A673 (cell line): ENCODE results near the gene NUDCD2. TPM values are rescaled to one million over a fixed set of nuclear protein-coding genes. Genes with fewer than 3 reads are reported as not detected.

ENCODE experiments used
- BruUV-seq: library from RNA; stranded (reverse); fragments of 400-500 nt; replicated peaks from 2 replicates; lab custom pipeline; 2021; lab: Mats Ljungman, UMichigan
- CTCF ChIA-PET: fragments of 300-600 bp; sonication (Branson Sonifier 250); formaldehyde crosslinking; loops from one replicate; lab custom pipeline; 2022; ENCODE audit warnings: antibody characterized with exemption; lab: Charles Lee
- POLR2A ChIA-PET: fragments of 300-600 bp; sonication (Branson Sonifier 250); formaldehyde crosslinking; loops from one replicate; lab custom pipeline; 2022; ENCODE audit warnings: antibody characterized with exemption; ENCODE audit not compliant: low non-redundant PET; lab: Charles Lee
- DNase-seq: peaks from one replicate; pipeline ENCODE4 v3.0.0-alpha.2; 2015; ENCODE audit warnings: low spot score
- H3K27ac ChIP-seq: fragments of 200-600 bp; sonication (generic); 2 replicates; pipeline ENCODE4 v1.5.1; 2016; ENCODE audit warnings: mixed run types, low read depth, mild to moderate bottlenecking, mixed read lengths, antibody characterized with exemption, low read length; ENCODE audit not compliant: poor library complexity, severe bottlenecking
- H3K27me3 ChIP-seq: fragments of 200-600 bp; sonication (generic); replicated peaks from 2 replicates; pipeline ENCODE4 v1.6.1; 2017; ENCODE audit warnings: mixed run types, low read depth, mild to moderate bottlenecking, mixed read lengths, antibody characterized with exemption, low read length; ENCODE audit not compliant: insufficient read depth, poor library complexity
- H3K36me3 ChIP-seq: fragments of 200-600 bp; sonication (generic); 2 replicates; pipeline ENCODE4 v1.6.1; 2016; ENCODE audit warnings: mixed run types, mild to moderate bottlenecking, mixed read lengths, antibody characterized with exemption, low read length; ENCODE audit not compliant: insufficient read depth, poor library complexity, severe bottlenecking
- H3K4me1 ChIP-seq: fragments of 200-600 bp; sonication (generic); 2 replicates; pipeline ENCODE4 v1.6.1; 2017; ENCODE audit warnings: mixed run types, mild to moderate bottlenecking, mixed read lengths, antibody characterized with exemption, low read length; ENCODE audit not compliant: insufficient read depth, poor library complexity, severe bottlenecking
- H3K4me3 ChIP-seq: fragments of 200-600 bp; sonication (generic); 2 replicates; pipeline ENCODE4 v1.5.1; 2016; ENCODE audit warnings: low read depth, mixed run types, mild to moderate bottlenecking, mixed read lengths, low read length; ENCODE audit not compliant: poor library complexity, severe bottlenecking
- H3K9me3 ChIP-seq: fragments of 200-600 bp; sonication (generic); 2 replicates; pipeline ENCODE4 v1.6.1; 2016; ENCODE audit warnings: mixed run types, low read depth, mild to moderate bottlenecking, mixed read lengths, antibody characterized with exemption, low read length; ENCODE audit not compliant: poor library complexity, severe bottlenecking
- EZH2 ChIP-seq: fragments of 200-600 bp; sonication (generic); IDR thresholded peaks from 2 replicates; pipeline ENCODE4 v1.6.1; 2017; ENCODE audit warnings: borderline replicate concordance, low read depth, mild to moderate bottlenecking, mixed read lengths, antibody characterized with exemption, low read length; ENCODE audit not compliant: poor library complexity, severe bottlenecking
- intact Hi-C: fragments of 100-400 bp; cut with micrococcal nuclease; formaldehyde crosslinking; loops from one replicate; pipeline ENCODE4 v1.10.0; 2022; ENCODE audit not compliant: unreplicated experiment
- total RNA-seq: library from RNA; stranded (reverse); gene quantifications from 2 replicates; pipeline ENCODE4 v1.2.3, GENCODE V29; 2021
- TF ChIP-seq, protein P1 (sequence below): fragments of 300-800, 200-600 bp; sonication (generic); conservative IDR thresholded peaks from 2 replicates; pipeline ENCODE4 v1.5.1; 2017; ENCODE audit warnings: low read depth, mild to moderate bottlenecking, antibody characterized with exemption, low read length, moderate library complexity, mixed read lengths

The NUDCD2 gene
- total RNA-seq, 1 experiment from 2014 or later, result 67.2 TPM

DNA sequence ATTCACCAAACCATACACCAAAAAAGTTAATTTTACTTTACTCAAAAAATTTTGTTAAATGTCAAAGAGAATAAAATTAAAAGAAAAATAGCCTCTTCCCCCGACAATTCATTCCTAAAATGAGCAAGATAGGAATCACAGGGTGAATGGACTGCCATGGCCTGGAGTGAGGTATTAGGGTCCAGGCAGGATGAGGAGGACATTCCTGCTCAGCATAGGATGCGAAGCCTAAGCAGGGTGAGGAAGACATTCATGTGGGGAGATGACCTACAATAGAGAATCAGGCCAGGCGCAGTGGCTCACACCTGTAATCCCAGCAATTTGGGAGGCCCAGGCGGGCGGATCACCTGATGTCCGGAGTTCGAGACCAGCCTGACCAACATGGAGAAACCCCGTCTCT lies 8.4 kb downstream of the NUDCD2 start:
- no TSS peak for BruUV-seq
- TF ChIP-seq, protein P1, sequence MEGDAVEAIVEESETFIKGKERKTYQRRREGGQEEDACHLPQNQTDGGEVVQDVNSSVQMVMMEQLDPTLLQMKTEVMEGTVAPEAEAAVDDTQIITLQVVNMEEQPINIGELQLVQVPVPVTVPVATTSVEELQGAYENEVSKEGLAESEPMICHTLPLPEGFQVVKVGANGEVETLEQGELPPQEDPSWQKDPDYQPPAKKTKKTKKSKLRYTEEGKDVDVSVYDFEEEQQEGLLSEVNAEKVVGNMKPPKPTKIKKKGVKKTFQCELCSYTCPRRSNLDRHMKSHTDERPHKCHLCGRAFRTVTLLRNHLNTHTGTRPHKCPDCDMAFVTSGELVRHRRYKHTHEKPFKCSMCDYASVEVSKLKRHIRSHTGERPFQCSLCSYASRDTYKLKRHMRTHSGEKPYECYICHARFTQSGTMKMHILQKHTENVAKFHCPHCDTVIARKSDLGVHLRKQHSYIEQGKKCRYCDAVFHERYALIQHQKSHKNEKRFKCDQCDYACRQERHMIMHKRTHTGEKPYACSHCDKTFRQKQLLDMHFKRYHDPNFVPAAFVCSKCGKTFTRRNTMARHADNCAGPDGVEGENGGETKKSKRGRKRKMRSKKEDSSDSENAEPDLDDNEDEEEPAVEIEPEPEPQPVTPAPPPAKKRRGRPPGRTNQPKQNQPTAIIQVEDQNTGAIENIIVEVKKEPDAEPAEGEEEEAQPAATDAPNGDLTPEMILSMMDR, result no peak
- no peak for TF ChIP-seq EZH2

DNA sequence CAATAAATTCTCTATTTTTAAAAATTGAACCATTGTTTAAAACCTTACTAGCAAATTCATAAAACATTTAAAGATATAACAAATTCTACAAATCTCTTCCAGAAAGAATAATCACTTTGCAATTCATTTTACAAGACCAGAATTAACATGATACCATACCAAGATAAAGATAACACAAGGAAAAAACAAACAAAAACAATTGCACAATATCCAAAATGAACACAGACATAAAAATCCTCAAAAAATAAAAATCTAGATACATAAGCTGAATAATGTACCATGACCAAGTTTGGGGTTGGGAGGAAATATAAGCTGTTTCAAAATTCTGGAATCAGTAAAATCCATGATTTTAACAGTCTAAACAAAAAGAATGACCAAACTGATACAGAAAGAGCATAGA lies 11.4 kb downstream of the NUDCD2 start:
- no TSS peak for BruUV-seq
- no peak for DNase-seq
- H3K4me3 ChIP-seq, result no peak overlapping the region
- no peaks in the 10 kb centered on the region for H3K9me3 ChIP-seq
- ChIA-PET POLR2A (no interaction called here), CTCF (no interaction called here)
- no peaks in the 10 kb centered on the region for H3K4me1 ChIP-seq
- H3K36me3 ChIP-seq, result peaks cover 80% of the 10 kb centered on the region
- H3K27me3 ChIP-seq, result no peaks in the 10 kb centered on the region
- TF ChIP-seq EZH2, result no peak
- TF ChIP-seq, protein P1, result no peak
- intact Hi-C loops, result no loop called here
- no peak overlapping the region for H3K27ac ChIP-seq

More for the DNA sequence above, 8.4 kb downstream of the NUDCD2 start:
- Histone ChIP-seq H3K4me3 (no peak overlapping the region), H3K4me1 (peaks cover 4% of the 10 kb centered on the region), H3K27ac (no peak overlapping the region), H3K9me3 (no peaks in the 10 kb centered on the region), H3K36me3 (peaks cover 75% of the 10 kb centered on the region), H3K27me3 (no peaks in the 10 kb centered on the region)
- intact Hi-C loops, result no loop called here
- CTCF ChIA-PET, result no interaction called here
- no peak for DNase-seq
- POLR2A ChIA-PET, result no interaction called here

DNA sequence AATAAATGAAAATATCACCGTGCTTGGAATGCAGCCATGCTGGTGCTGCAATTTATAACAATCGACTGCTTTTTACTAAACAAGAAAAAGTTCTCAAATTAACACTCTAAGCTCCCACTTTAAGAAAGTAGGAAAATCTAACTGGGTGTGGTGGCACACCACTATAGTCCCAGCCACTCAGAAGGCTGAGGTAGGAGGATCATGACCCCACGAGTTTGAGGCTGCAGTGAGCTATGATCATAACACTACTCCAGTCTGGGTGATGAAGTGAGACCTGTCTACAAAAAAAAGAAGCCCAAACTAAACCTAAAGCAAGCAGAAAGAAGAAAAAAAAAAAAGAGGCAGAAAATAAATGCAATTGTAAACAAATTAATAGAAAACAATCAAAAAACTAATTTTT lies 12.0 kb downstream of the NUDCD2 start:
- peaks cover 79% of the 10 kb centered on the region for H3K36me3 ChIP-seq

More for the DNA sequence above, 12.0 kb downstream of the NUDCD2 start:
- H3K9me3 ChIP-seq, result no peaks in the 10 kb centered on the region
- H3K27me3 ChIP-seq, result no peaks in the 10 kb centered on the region
- BruUV-seq, result no TSS peak
- CTCF ChIA-PET, result no interaction called here
- intact Hi-C loops, result no loop called here
- no peaks in the 10 kb centered on the region for H3K4me1 ChIP-seq
- no peak overlapping the region for H3K4me3 ChIP-seq
- POLR2A ChIA-PET, result no interaction called here
- TF ChIP-seq EZH2, result no peak
- TF ChIP-seq, protein P1, result no peak
- H3K27ac ChIP-seq, result no peak overlapping the region
- no peak for DNase-seq
